ENCODE data around the gene FAM13A.
"Not testable (repeated sequence)": the region's sequence is repeated elsewhere in the genome, so short reads cannot be mapped to it uniquely, and the experiment has no call there.

Gene FAM13A

GRCh38 chr4:89056953-89057398 lies at the start of gene FAM13A:
Gene FAM13A, minus strand, starts transcription at chr4:89057185. Its CDS starts 221 bp downstream, at chr4:89056964.
- DNase-seq: no peak

- no peak for DNase-seq
These were observed 48.7 kb upstream of the FAM13A start for GRCh38 chr4:89105726-89106125.

GRCh38 chr4:89101256-89102161 lies 44.5 kb upstream of the FAM13A start:
- DNase-seq: no peak

GRCh38 chr4:89100853-89101252 lies 43.9 kb upstream of the FAM13A start:
- no peak for DNase-seq

- DNase-seq: no peak
These were observed 42.5 kb upstream of the FAM13A start for GRCh38 chr4:89099471-89099870.

- DNase-seq: no peak
These were observed 42.0 kb upstream of the FAM13A start for GRCh38 chr4:89099034-89099433.

GRCh38 chr4:89078300-89078699 lies 21.3 kb upstream of the FAM13A start:
- DNase-seq: no peak

- no peak for DNase-seq
These were observed 20.8 kb upstream of the FAM13A start for GRCh38 chr4:89077761-89078160.

- DNase-seq: no peak
These were observed 15.9 kb upstream of the FAM13A start for GRCh38 chr4:89072921-89073320.

GRCh38 chr4:89071311-89071710 lies 14.3 kb upstream of the FAM13A start:
- no peak for DNase-seq

GRCh38 chr4:89070041-89070440 lies 13.1 kb upstream of the FAM13A start:
- DNase-seq: no peak

GRCh38 chr4:89069481-89069880 lies 12.5 kb upstream of the FAM13A start:
- DNase-seq: no peak

- DNase-seq: no peak
These were observed 10.4 kb upstream of the FAM13A start for GRCh38 chr4:89067417-89067816.

- no peak for DNase-seq
These were observed 7.9 kb upstream of the FAM13A start for GRCh38 chr4:89064848-89065247.

- DNase-seq: not testable (repeated sequence)
These were observed 859 bp upstream of the FAM13A start for GRCh38 chr4:89057844-89058243.

- DNase-seq: no peak
These were observed 563 bp downstream of the FAM13A start for GRCh38 chr4:89056292-89056952.

GRCh38 chr4:89055157-89056080 lies 1.6 kb downstream of the FAM13A start:
- DNase-seq: no peak

GRCh38 chr4:89054627-89055026 lies 2.4 kb downstream of the FAM13A start:
- DNase-seq: no peak

- no peak for DNase-seq
These were observed 7.1 kb downstream of the FAM13A start for GRCh38 chr4:89049853-89050252.

GRCh38 chr4:89048906-89049601 lies 7.9 kb downstream of the FAM13A start:
- DNase-seq: no peak

GRCh38 chr4:89044147-89044900 lies 12.7 kb downstream of the FAM13A start:
- DNase-seq: no peak

- DNase-seq: no peak
These were observed 14.9 kb downstream of the FAM13A start for GRCh38 chr4:89042055-89042454.
